Trophoblast cell (in vitro differentiated cells and primary cell): ENCODE results near the gene TEC.

ENCODE experiments used
- DNase-seq, 2 donors: peaks; one replicate each; pipeline ENCODE4 v3.0.0-alpha.2; 2016
- H2AFZ ChIP-seq: 2 replicates; pipeline ENCODE4 v1.6.1; 2013; ENCODE audit warnings: low read length, moderate library complexity, mild to moderate bottlenecking; ENCODE audit not compliant: insufficient read depth, poor library complexity
- H2AK5ac ChIP-seq: 2 replicates; pipeline ENCODE4 v1.6.1; 2013; ENCODE audit warnings: mild to moderate bottlenecking, low read length
- H2BK120ac ChIP-seq: 2 replicates; pipeline ENCODE4 v1.6.1; 2013; ENCODE audit warnings: low read length, mild to moderate bottlenecking, moderate library complexity; ENCODE audit not compliant: insufficient read depth, poor library complexity
- H2BK12ac ChIP-seq: 2 replicates; pipeline ENCODE4 v1.6.1; 2013; ENCODE audit warnings: mild to moderate bottlenecking, low read length, moderate library complexity
- H2BK5ac ChIP-seq: 2 replicates; pipeline ENCODE4 v1.6.1; 2013; ENCODE audit warnings: low read length, low read depth, moderate library complexity, mild to moderate bottlenecking; ENCODE audit not compliant: poor library complexity
- H3K14ac ChIP-seq: 2 replicates; pipeline ENCODE4 v1.6.1; 2013; ENCODE audit warnings: mild to moderate bottlenecking, low read length
- H3K18ac ChIP-seq: 2 replicates; pipeline ENCODE4 v1.6.1; 2013; ENCODE audit warnings: mild to moderate bottlenecking, low read length
- H3K23ac ChIP-seq: 2 replicates; pipeline ENCODE4 v1.6.1; 2013; ENCODE audit warnings: low read length
- H3K27ac ChIP-seq: 2 replicates; pipeline ENCODE4 v1.5.1; 2013; ENCODE audit warnings: low read depth, mild to moderate bottlenecking, inconsistent platforms, low read length, moderate library complexity
- H3K27me3 ChIP-seq: 2 replicates; pipeline ENCODE4 v1.6.1; 2013; ENCODE audit warnings: inconsistent platforms, mild to moderate bottlenecking, low read length, moderate library complexity; ENCODE audit not compliant: insufficient read depth
- H3K36me3 ChIP-seq, 2 experiments: 1 replicate in 1 of 2; 2 replicates in 1 of 2; pipeline ENCODE4 v1.6.1; 2013; ENCODE audit warnings: low read length in 2 of 2, mild to moderate bottlenecking in 2 of 2, moderate library complexity in 1 of 2; ENCODE audit not compliant: insufficient read depth in 2 of 2, control insufficient read depth in 1 of 2
- H3K4ac ChIP-seq: 2 replicates; pipeline ENCODE4 v1.6.1; 2013; ENCODE audit warnings: low read depth, mild to moderate bottlenecking, low read length, moderate library complexity
- H3K4me1 ChIP-seq, 2 experiments: 1 replicate in 1 of 2; 2 replicates in 1 of 2; pipeline ENCODE4 v1.6.1; 2013; ENCODE audit warnings: low read length in 2 of 2, mild to moderate bottlenecking in 2 of 2, moderate library complexity in 1 of 2; ENCODE audit not compliant: insufficient read depth in 2 of 2, control insufficient read depth in 1 of 2
- H3K4me2 ChIP-seq: 2 replicates; pipeline ENCODE4 v1.6.1; 2013; ENCODE audit warnings: inconsistent platforms, mild to moderate bottlenecking, low read length, moderate library complexity
- H3K4me3 ChIP-seq: 2 replicates; pipeline ENCODE4 v1.5.1; 2013; ENCODE audit warnings: mild to moderate bottlenecking, low read depth, low read length, inconsistent platforms
- H3K79me1 ChIP-seq: one replicate; pipeline ENCODE4 v1.6.1; 2013; ENCODE audit warnings: low read length
- H3K79me2 ChIP-seq: 2 replicates; pipeline ENCODE4 v1.6.1; 2013; ENCODE audit warnings: low read length, mild to moderate bottlenecking; ENCODE audit not compliant: control insufficient read depth, insufficient read depth, poor library complexity
- H3K9ac ChIP-seq: 2 replicates; pipeline ENCODE4 v1.6.1; 2013; ENCODE audit warnings: mild to moderate bottlenecking, low read length
- H3K9me3 ChIP-seq: 2 replicates; pipeline ENCODE4 v1.6.1; 2013; ENCODE audit warnings: low read depth, mild to moderate bottlenecking, control low read depth, inconsistent platforms, low read length; ENCODE audit not compliant: insufficient read depth
- H4K12ac ChIP-seq: 2 replicates; pipeline ENCODE4 v1.6.1; 2013; ENCODE audit warnings: low read depth, mild to moderate bottlenecking, low read length, moderate library complexity
- H4K8ac ChIP-seq: 2 replicates; pipeline ENCODE4 v1.6.1; 2013; ENCODE audit warnings: low read depth, mild to moderate bottlenecking, low read length, moderate library complexity
- H4K91ac ChIP-seq: one replicate; pipeline ENCODE4 v1.6.1; 2013; ENCODE audit warnings: low read depth, mild to moderate bottlenecking, low read length, moderate library complexity
- WGBS: extraction: QIAGEN DNeasy Blood & Tissue Kit; methylation state at CpG from one replicate; pipeline ENCODE4 v1.1.7; 2013; ENCODE audit warnings: missing lambda C conversion rate; ENCODE audit not compliant: insufficient read length, insufficient coverage; ENCODE audit errors: extremely low coverage; 5-methylcytosine and 5-hydroxymethylcytosine counted together

Gene TEC

GRCh38 chr4:48215977-48216376 is 53.7 kb downstream of the TEC start:
- no peak overlapping the region for H3K9ac ChIP-seq
- H4K12ac ChIP-seq: no peak overlapping the region
- H3K79me1 ChIP-seq: no peaks in the 10 kb centered on the region
- H2BK5ac ChIP-seq: no peak overlapping the region
- no peak overlapping the region for H2AK5ac ChIP-seq
- H3K4me1 ChIP-seq: no peaks in the 10 kb centered on the region
- WGBS: no CpG with 5 or more reads among the region's 1 CpG
- no peak for DNase-seq
- H3K9me3 ChIP-seq: no peaks in the 10 kb centered on the region
- no peak overlapping the region for H4K8ac ChIP-seq
- H3K79me2 ChIP-seq: no peaks in the 10 kb centered on the region
- H3K18ac ChIP-seq: no peak overlapping the region
- H3K36me3 ChIP-seq: no peaks in the 10 kb centered on the region
- H3K4ac ChIP-seq: no peak overlapping the region
- H2BK120ac ChIP-seq: no peak overlapping the region
- H4K91ac ChIP-seq: no peak overlapping the region
- H3K4me3 ChIP-seq: no peak overlapping the region
- no peak overlapping the region for H3K23ac ChIP-seq
- H3K27ac ChIP-seq: no peak overlapping the region
- H3K4me2 ChIP-seq: no peak overlapping the region
- H2AFZ ChIP-seq: no peak overlapping the region
- no peak overlapping the region for H2BK12ac ChIP-seq
- H3K14ac ChIP-seq: no peak overlapping the region
- H3K27me3 ChIP-seq: no peaks in the 10 kb centered on the region

- Histone ChIP-seq H3K23ac (no peak overlapping the region), H3K4me3 (no peak overlapping the region), H3K27ac (no peak overlapping the region), H4K8ac (no peak overlapping the region), H2AFZ (no peak overlapping the region), H3K4ac (no peak overlapping the region), H3K9ac (no peak overlapping the region), H2BK12ac (no peak overlapping the region), H2BK120ac (no peak overlapping the region), H3K14ac (no peak overlapping the region), H4K12ac (no peak overlapping the region), H3K18ac (no peak overlapping the region), H4K91ac (no peak overlapping the region), H3K27me3 (no peaks in the 10 kb centered on the region), H3K4me2 (no peak overlapping the region), H2BK5ac (no peak overlapping the region), H3K79me1 (no peaks in the 10 kb centered on the region), H3K4me1 (no peaks in the 10 kb centered on the region), H3K36me3 (no peaks in the 10 kb centered on the region), H3K9me3 (no peaks in the 10 kb centered on the region), H3K79me2 (no peaks in the 10 kb centered on the region), H2AK5ac (no peak overlapping the region)
- DNase-seq: no peak
- whole genome bisulfite sequencing: no CpG with 5 or more reads among the region's 6 CpGs
These were observed 57.5 kb downstream of the TEC start for GRCh38 chr4:48212165-48212564.

- Histone ChIP-seq H3K4me2 (no peak overlapping the region), H3K4me1 (no peaks in the 10 kb centered on the region), H3K27me3 (no peaks in the 10 kb centered on the region), H3K79me2 (no peaks in the 10 kb centered on the region), H3K4ac (no peak overlapping the region), H3K36me3 (no peaks in the 10 kb centered on the region), H3K9me3 (no peaks in the 10 kb centered on the region), H2AK5ac (no peak overlapping the region), H2BK5ac (no peak overlapping the region), H2BK120ac (no peak overlapping the region), H2AFZ (no peak overlapping the region), H3K4me3 (no peak overlapping the region), H3K9ac (no peak overlapping the region), H4K91ac (no peak overlapping the region), H4K8ac (no peak overlapping the region), H3K14ac (no peak overlapping the region), H3K23ac (no peak overlapping the region), H3K27ac (no peak overlapping the region), H3K18ac (no peak overlapping the region), H3K79me1 (no peaks in the 10 kb centered on the region), H4K12ac (no peak overlapping the region), H2BK12ac (no peak overlapping the region)
- DNase-seq: no peak
These were observed 58.7 kb downstream of the TEC start for GRCh38 chr4:48210966-48211328.

- H3K14ac ChIP-seq: no peak overlapping the region
- no peaks in the 10 kb centered on the region for H3K9me3 ChIP-seq
- H3K4me3 ChIP-seq: no peak overlapping the region
- no peak overlapping the region for H4K12ac ChIP-seq
- no peaks in the 10 kb centered on the region for H3K27me3 ChIP-seq
- no peak overlapping the region for H3K27ac ChIP-seq
- no peak overlapping the region for H3K4me2 ChIP-seq
- DNase-seq: no peak
- WGBS: no CpG with 5 or more reads among the region's 2 CpGs
- H3K4ac ChIP-seq: no peak overlapping the region
- no peak overlapping the region for H3K18ac ChIP-seq
- no peak overlapping the region for H2AFZ ChIP-seq
- no peak overlapping the region for H2BK120ac ChIP-seq
- no peak overlapping the region for H3K23ac ChIP-seq
- H3K79me1 ChIP-seq: no peaks in the 10 kb centered on the region
- no peak overlapping the region for H4K91ac ChIP-seq
- no peak overlapping the region for H2BK5ac ChIP-seq
- no peaks in the 10 kb centered on the region for H3K4me1 ChIP-seq
- H3K79me2 ChIP-seq: no peaks in the 10 kb centered on the region
- no peak overlapping the region for H2AK5ac ChIP-seq
- no peak overlapping the region for H3K9ac ChIP-seq
- H3K36me3 ChIP-seq: no peaks in the 10 kb centered on the region
- H2BK12ac ChIP-seq: no peak overlapping the region
- H4K8ac ChIP-seq: no peak overlapping the region
These were observed 64.0 kb downstream of the TEC start for GRCh38 chr4:48205626-48206025.

- no peaks in the 10 kb centered on the region for H3K9me3 ChIP-seq
- H4K12ac ChIP-seq: no peak overlapping the region
- no peak overlapping the region for H3K4me3 ChIP-seq
- no peak overlapping the region for H3K27ac ChIP-seq
- peak overlapping the region; percentile 76 for H3K23ac ChIP-seq
- no peak overlapping the region for H3K9ac ChIP-seq
- no CpG with 5 or more reads among the region's 2 CpGs for WGBS
- no peaks in the 10 kb centered on the region for H3K79me1 ChIP-seq
- H3K4ac ChIP-seq: no peak overlapping the region
- H3K79me2 ChIP-seq: no peaks in the 10 kb centered on the region
- H4K8ac ChIP-seq: no peak overlapping the region
- H2AK5ac ChIP-seq: no peak overlapping the region
- H3K27me3 ChIP-seq: no peaks in the 10 kb centered on the region
- no peak overlapping the region for H2BK120ac ChIP-seq
- H3K18ac ChIP-seq: no peak overlapping the region
- no peaks in the 10 kb centered on the region for H3K36me3 ChIP-seq
- no peak overlapping the region for H2BK5ac ChIP-seq
- H2AFZ ChIP-seq: no peak overlapping the region
- no peak for DNase-seq
- no peaks in the 10 kb centered on the region for H3K4me1 ChIP-seq
- no peak overlapping the region for H4K91ac ChIP-seq
- H3K14ac ChIP-seq: no peak overlapping the region
- no peak overlapping the region for H2BK12ac ChIP-seq
- H3K4me2 ChIP-seq: no peak overlapping the region
These were observed 64.5 kb downstream of the TEC start for GRCh38 chr4:48205107-48205506.
